GM12878 (cell line): ENCODE results near the gene EFNA4. TPM values are rescaled to one million over a fixed set of nuclear protein-coding genes. Genes with fewer than 3 reads are reported as not detected.

Experiments used
- ATAC-seq: fragments of 200-7000 bp; cut with Tn5 transposase; 3 replicates; pipeline ENCODE4 v1.9.1; 2020; ENCODE audit warnings: mild to moderate bottlenecking, moderate library complexity
- BruUV-seq: library from RNA; stranded (reverse); fragments of 400-500 nt; replicated peaks from 2 replicates; lab custom pipeline; 2021; lab: Mats Ljungman, UMichigan
- CTCF ChIA-PET: fragments of 300-600 bp; sonication (Branson Sonifier 250); formaldehyde crosslinking; extraction: SDS; loops from one replicate; lab custom pipeline; 2021; ENCODE audit warnings: inconsistent platforms; lab: Yijun Ruan, JAX
- POLR2A ChIA-PET: fragments of 350-600 bp; formaldehyde crosslinking; extraction: SDS; loops from one replicate; lab custom pipeline; 2021; ENCODE audit warnings: inconsistent platforms; lab: Charles Lee
- RAD21 ChIA-PET: fragments of 300-600 bp; sonication (Branson Sonifier 250); formaldehyde crosslinking; loops from one replicate; lab custom pipeline; 2023; ENCODE audit warnings: antibody characterized with exemption; ENCODE audit not compliant: unreplicated experiment; lab: Charles Lee
- SMC1A ChIA-PET: fragments of 300-600 bp; sonication (Branson Sonifier 250); formaldehyde crosslinking; loops from one replicate; lab custom pipeline; 2023; ENCODE audit not compliant: unreplicated experiment, uncharacterized antibody; lab: Charles Lee
- DNase-seq: peaks from one replicate; pipeline ENCODE4 v3.0.0-alpha.2; 2011; ENCODE audit warnings: low read depth, low spot score
- FAIRE-seq: peaks from 3 replicates; lab custom pipeline; 2011; peaks lifted over from hg19 to GRCh38; lab: Jason Lieb, UNC
- H2AFZ ChIP-seq: 2 replicates; pipeline ENCODE4 v1.6.0; 2011; ENCODE audit warnings: low read depth, low read length, control low read depth; ENCODE audit not compliant: control insufficient read depth
- H3K27ac ChIP-seq: 2 replicates; pipeline ENCODE4 v1.5.1; 2011; ENCODE audit warnings: control low read depth; ENCODE audit not compliant: control insufficient read depth, insufficient read depth
- H3K27me3 ChIP-seq, 2 experiments: replicated peaks in 1 of 2; 2 replicates each; pipeline versions ENCODE4 v1.6.0 to v1.6.1; 2011; ENCODE audit warnings: low read length in 1 of 2; ENCODE audit not compliant: control insufficient read depth in 2 of 2, insufficient read depth in 2 of 2
- H3K36me3 ChIP-seq, 2 experiments: 2 replicates each; pipeline ENCODE4 v1.5.1; 2011; ENCODE audit warnings: low read length in 1 of 2; ENCODE audit not compliant: control insufficient read depth in 2 of 2, insufficient read depth in 2 of 2
- H3K4me1 ChIP-seq: 2 replicates; pipeline ENCODE4 v1.6.1; 2011; ENCODE audit warnings: mild to moderate bottlenecking, low read length, moderate library complexity, mixed read lengths; ENCODE audit not compliant: control insufficient read depth, insufficient read depth
- H3K4me2 ChIP-seq: 2 replicates; pipeline ENCODE4 v1.6.0; 2011; ENCODE audit warnings: control low read depth; ENCODE audit not compliant: control insufficient read depth, insufficient read depth
- H3K4me3 ChIP-seq: fragments of 200-600 bp; sonication (generic); 2 replicates; pipeline ENCODE4 v1.5.1; 2016
- H3K79me2 ChIP-seq: 2 replicates; pipeline ENCODE4 v1.6.0; 2011; ENCODE audit warnings: low read length; ENCODE audit not compliant: control insufficient read depth, insufficient read depth
- H3K9ac ChIP-seq: 2 replicates; pipeline ENCODE4 v1.8.0; 2011; ENCODE audit warnings: low read length, control low read depth, mixed read lengths; ENCODE audit not compliant: control insufficient read depth, insufficient read depth
- H3K9me3 ChIP-seq: replicated peaks from 3 replicates; pipeline ENCODE4 v1.5.1; 2011; ENCODE audit warnings: mild to moderate bottlenecking, low read length; ENCODE audit not compliant: control insufficient read depth, insufficient read depth
- H4K20me1 ChIP-seq: 2 replicates; pipeline ENCODE4 v1.6.0; 2011; ENCODE audit not compliant: control insufficient read depth, insufficient read depth
- BHLHE40 ChIP-seq, 2 experiments: fragments of 450-650 bp in 1 of 2; IDR thresholded peaks; 2 replicates each; pipeline ENCODE4 v1.6.1; 2011 to 2017; ENCODE audit warnings: low read depth in 2 of 2, borderline replicate concordance in 1 of 2, improper control_type of control experiment in 1 of 2, low read length in 1 of 2, mild to moderate bottlenecking in 1 of 2
- BMI1 ChIP-seq: fragments of 450-650 bp; IDR thresholded peaks from 2 replicates; pipeline ENCODE4 v1.6.1; 2016; ENCODE audit warnings: mild to moderate bottlenecking, moderate library complexity, borderline replicate concordance
- DPF2 ChIP-seq: fragments of 450-650 bp; IDR thresholded peaks from 2 replicates; pipeline ENCODE4 v1.6.1; 2017; ENCODE audit warnings: mild to moderate bottlenecking
- E4F1 ChIP-seq: fragments of 450-650 bp; IDR thresholded peaks from 2 replicates; pipeline ENCODE4 v1.6.1; 2018; ENCODE audit warnings: borderline replicate concordance, mild to moderate bottlenecking; ENCODE audit not compliant: partially characterized antibody
- EGR1 ChIP-seq, 2 experiments: IDR thresholded peaks; 1 replicate in 1 of 2; 2 replicates in 1 of 2; pipeline ENCODE4 v1.6.1; 2011 to 2012; ENCODE audit warnings: low read depth in 2 of 2, low read length in 2 of 2, borderline replicate concordance in 1 of 2, mild to moderate bottlenecking in 1 of 2, moderate library complexity in 1 of 2
- IRF3 ChIP-seq: fragments of 450-650 bp; IDR thresholded peaks from 2 replicates; pipeline ENCODE4 v1.6.1; 2014; ENCODE audit warnings: mild to moderate bottlenecking
- NFIC ChIP-seq: IDR thresholded peaks from 2 replicates; pipeline ENCODE4 v1.6.1; 2012; ENCODE audit warnings: low read depth, mild to moderate bottlenecking, inconsistent platforms, low read length, moderate library complexity
- PKNOX1 ChIP-seq: fragments of 450-650 bp; IDR thresholded peaks from 2 replicates; pipeline ENCODE4 v1.6.1; 2016; ENCODE audit warnings: mild to moderate bottlenecking
- SMARCA5 ChIP-seq: fragments of 450-650 bp; IDR thresholded peaks from 2 replicates; pipeline ENCODE4 v1.6.1; 2017; ENCODE audit warnings: mild to moderate bottlenecking
- USF2 ChIP-seq: IDR thresholded peaks from 2 replicates; pipeline ENCODE4 v1.6.1; 2011; ENCODE audit warnings: low read depth, low read length, improper control_type of control experiment, borderline replicate concordance
- WGBS: methylation state at CpG from one replicate; pipeline ENCODE4 v1.1.6; 2016; ENCODE audit warnings: low lambda C conversion rate; ENCODE audit not compliant: insufficient replicate concordance, insufficient coverage; ENCODE audit errors: missing lambda C conversion rate; 5-methylcytosine and 5-hydroxymethylcytosine counted together
- in situ Hi-C: fragments of 300-500 bp; cut with MboI; formaldehyde crosslinking; loops from 9 replicates; pipeline ENCODE4 v1.14.3; 2018; ENCODE audit warnings: mixed read lengths
- intact Hi-C: fragments of 100-400 bp; cut with micrococcal nuclease; formaldehyde crosslinking; loops from one replicate; pipeline ENCODE4 v1.14.2; 2022; ENCODE audit not compliant: unreplicated experiment
- polyA plus RNA-seq, 11 experiments: library from polyadenylated mRNA; depleted of rRNA in 4 of 11; unstranded in 6 of 11; stranded (reverse) in 5 of 11; fragments of >200 nt; fragmentation: Nextera tagmentation in 4 of 11; fragmentation: Illumina TruSeq in 1 of 11; extraction: Ambion mirVana in 4 of 11; extraction: Trizol in 1 of 11; gene quantifications; 1 replicate in 1 of 11; 2 replicates in 10 of 11; pipeline versions ENCODE4 v1.2.1 to v1.2.3, GENCODE V29; 2011 to 2016; ENCODE audit warnings: inconsistent platforms in 2 of 11, missing spikeins in 2 of 11, low read depth in 1 of 11
- total RNA-seq, 4 experiments: library from RNA; depleted of rRNA in 3 of 4; stranded (reverse); fragments of >200 nt in 3 of 4; fragmentation: Illumina TruSeq in 1 of 4; extraction: Trizol in 1 of 4; gene quantifications; 2 replicates each; pipeline versions ENCODE4 v1.2.1 to v1.2.3, GENCODE V29; 2013 to 2021
- TF ChIP-seq, protein P1 (sequence below): fragments of 150-350 bp; IDR thresholded peaks from 2 replicates; pipeline ENCODE4 v1.6.1; 2014; ENCODE audit warnings: mild to moderate bottlenecking, low read depth, low read length

Gene EFNA4
- total and polyA plus RNA-seq, 10 of the 15 experiments (the other 5 are each of a cell fraction or from before 2014, with no cell fraction given) = 0.52 to 14.1 (median 4.8) TPM

- TF ChIP-seq, protein P1, sequence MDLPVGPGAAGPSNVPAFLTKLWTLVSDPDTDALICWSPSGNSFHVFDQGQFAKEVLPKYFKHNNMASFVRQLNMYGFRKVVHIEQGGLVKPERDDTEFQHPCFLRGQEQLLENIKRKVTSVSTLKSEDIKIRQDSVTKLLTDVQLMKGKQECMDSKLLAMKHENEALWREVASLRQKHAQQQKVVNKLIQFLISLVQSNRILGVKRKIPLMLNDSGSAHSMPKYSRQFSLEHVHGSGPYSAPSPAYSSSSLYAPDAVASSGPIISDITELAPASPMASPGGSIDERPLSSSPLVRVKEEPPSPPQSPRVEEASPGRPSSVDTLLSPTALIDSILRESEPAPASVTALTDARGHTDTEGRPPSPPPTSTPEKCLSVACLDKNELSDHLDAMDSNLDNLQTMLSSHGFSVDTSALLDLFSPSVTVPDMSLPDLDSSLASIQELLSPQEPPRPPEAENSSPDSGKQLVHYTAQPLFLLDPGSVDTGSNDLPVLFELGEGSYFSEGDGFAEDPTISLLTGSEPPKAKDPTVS = no peak
- TF ChIP-seq IRF3 (no peak), EGR1 (IDR thresholded peaks at IDR 0.05; ENCODE audit: borderline replicate concordance in 1 of 2, low read depth in 2 of 2, low read length in 2 of 2) (no peak), NFIC (no peak)
Observed at GRCh38 chr1:155030243-155030795, 33.2 kb upstream of the EFNA4 start (continued).

- TF ChIP-seq DPF2 (no peak), PKNOX1 (no peak), USF2 (no peak), IRF3 (no peak), SMARCA5 (no peak), BMI1 (no peak), BHLHE40 (IDR thresholded peaks at IDR 0.05; ENCODE audit: borderline replicate concordance in 1 of 2, low read depth in 2 of 2, low read length in 1 of 2) (no peak), E4F1 (no peak)
- no peaks in the 10 kb centered on the region for H3K4me1 ChIP-seq
- ChIA-PET RAD21 (no interaction called here), POLR2A (no interaction called here), SMC1A (interaction anchor here (0.7 kb wide), 1 partner anchor 15 kb away, joined by 3 read pairs; no protein-coding TSS in a partner anchor), CTCF (no interaction called here)
- 58% methylated on average over 8 of the region's 11 CpGs for WGBS
- no peaks in the 10 kb centered on the region; a peak in 2 of 4 replicates for H3K27me3 ChIP-seq
- no peak for DNase-seq
- no peak overlapping the region for H3K9ac ChIP-seq
- H3K27ac ChIP-seq = no peak overlapping the region
- H3K36me3 ChIP-seq = no peaks in the 10 kb centered on the region
- ATAC-seq = no peak
- FAIRE-seq = no peak
- no peaks in the 10 kb centered on the region for H3K79me2 ChIP-seq
- intact Hi-C loops (no loop called here), in situ Hi-C loops (no loop called here)
- H3K9me3 ChIP-seq = no peaks in the 10 kb centered on the region
- no TSS peak for BruUV-seq
- no peak overlapping the region for H3K4me2 ChIP-seq
- H4K20me1 ChIP-seq = no peaks in the 10 kb centered on the region
- no peak overlapping the region for H3K4me3 ChIP-seq
- no peak overlapping the region for H2AFZ ChIP-seq
Observed at GRCh38 chr1:155030899-155031298, 32.6 kb upstream of the EFNA4 start.
